Measurements from ENCODE around the gene ZFR.
"Not testable (repeated sequence)": the region's sequence is repeated elsewhere in the genome, so short reads cannot be mapped to it uniquely, and the experiment has no call there.

ZFR gene

GRCh38 chr5:32449262-32449661, 4.7 kb upstream of the ZFR start:
- no peak for DNase-seq

GRCh38 chr5:32446630-32447029, 2.1 kb upstream of the ZFR start:
- DNase-seq = no peak

GRCh38 chr5:32445831-32446614, 1.5 kb upstream of the ZFR start:
- DNase-seq = no peak

GRCh38 chr5:32445287-32445758, 783 bp upstream of the ZFR start:
- no peak for DNase-seq

GRCh38 chr5:32443541-32444430, 754 bp downstream of the ZFR start:
- DNase-seq = peak; percentile 58

- peak; percentile 34 for DNase-seq
Measured at GRCh38 chr5:32443145-32443540, 1.4 kb downstream of the ZFR start.

- DNase-seq = no peak
Measured at GRCh38 chr5:32439086-32439642, 5.4 kb downstream of the ZFR start.

GRCh38 chr5:32436553-32437242, 7.8 kb downstream of the ZFR start:
- no peak for DNase-seq

GRCh38 chr5:32435383-32435782, 9.2 kb downstream of the ZFR start:
- DNase-seq = no peak

- no peak for DNase-seq
Measured at GRCh38 chr5:32434221-32434620, 10.3 kb downstream of the ZFR start.

- no peak for DNase-seq
Measured at GRCh38 chr5:32432633-32433032, 11.9 kb downstream of the ZFR start.

- not testable (repeated sequence) for DNase-seq
Measured at GRCh38 chr5:32430825-32431224, 13.7 kb downstream of the ZFR start.

GRCh38 chr5:32428426-32428825, 16.1 kb downstream of the ZFR start:
- DNase-seq = no peak

GRCh38 chr5:32426440-32427151, 17.9 kb downstream of the ZFR start:
- DNase-seq = no peak

GRCh38 chr5:32422697-32423096, 21.8 kb downstream of the ZFR start:
- DNase-seq = no peak

- DNase-seq = no peak
Measured at GRCh38 chr5:32421075-32421474, 23.5 kb downstream of the ZFR start.

- DNase-seq = no peak
Measured at GRCh38 chr5:32420506-32420905, 24.0 kb downstream of the ZFR start.

- no peak for DNase-seq
Measured at GRCh38 chr5:32419791-32420190, 24.7 kb downstream of the ZFR start.

- no peak for DNase-seq
Measured at GRCh38 chr5:32413466-32414263, 30.9 kb downstream of the ZFR start.

GRCh38 chr5:32410630-32411029, 33.9 kb downstream of the ZFR start:
- no peak for DNase-seq

- DNase-seq = no peak
Measured at GRCh38 chr5:32406650-32407049, 37.9 kb downstream of the ZFR start.
